MCF 10A (cell line): ENCODE data around the gene EXT2. TPM values are rescaled to one million over a fixed set of nuclear protein-coding genes. Genes with fewer than 3 reads are reported as not detected.

Experiments used
- BruUV-seq: library from RNA; stranded (reverse); fragments of 400-500 nt; replicated peaks from 2 replicates; lab custom pipeline; 2021; lab: Mats Ljungman, UMichigan
- CTCF ChIA-PET: fragments of 300-600 bp; sonication (Branson Sonifier 250); formaldehyde crosslinking; extraction: SDS; loops from one replicate; lab custom pipeline; 2021; ENCODE audit warnings: antibody characterized with exemption, inconsistent platforms; lab: Yijun Ruan, JAX
- POLR2A ChIA-PET: fragments of 300-600, 350-650 bp; sonication (Branson Sonifier 250); formaldehyde crosslinking; extraction: SDS; loops from one replicate; lab custom pipeline; 2020; ENCODE audit warnings: antibody characterized with exemption, inconsistent platforms; lab: Yijun Ruan, JAX
- DNase-seq: peaks from one replicate; pipeline ENCODE4 v3.0.0-alpha.2; 2018; ENCODE audit not compliant: unreplicated experiment
- H3K27ac Mint-ChIP-seq: one replicate; pipeline ENCODE4 v1.8.0; 2022; ENCODE audit warnings: mild to moderate bottlenecking, low read depth, mixed read lengths; ENCODE audit not compliant: unreplicated experiment
- H3K27me3 Mint-ChIP-seq: one replicate; pipeline ENCODE4 v1.8.0; 2022; ENCODE audit warnings: mixed read lengths; ENCODE audit not compliant: insufficient read depth, unreplicated experiment
- H3K36me3 Mint-ChIP-seq: one replicate; pipeline ENCODE4 v1.8.0; 2022; ENCODE audit warnings: mild to moderate bottlenecking, moderate library complexity, mixed read lengths; ENCODE audit not compliant: insufficient read depth, unreplicated experiment
- H3K4me1 Mint-ChIP-seq: one replicate; pipeline ENCODE4 v1.8.0; 2022; ENCODE audit warnings: mixed read lengths; ENCODE audit not compliant: insufficient read depth, unreplicated experiment
- H3K4me3 Mint-ChIP-seq: one replicate; pipeline ENCODE4 v1.8.0; 2022; ENCODE audit warnings: mild to moderate bottlenecking, moderate library complexity, mixed read lengths; ENCODE audit not compliant: unreplicated experiment
- H3K9me3 Mint-ChIP-seq: one replicate; pipeline ENCODE4 v1.8.0; 2022; ENCODE audit warnings: mixed read lengths; ENCODE audit not compliant: unreplicated experiment
- CTCF ChIP-seq: fragments of 200-600 bp; IDR thresholded peaks from one replicate; pipeline ENCODE4 v1.8.0; 2022; ENCODE audit warnings: antibody characterized with exemption, mild to moderate bottlenecking; ENCODE audit not compliant: unreplicated experiment
- intact Hi-C: fragments of 100-400 bp; cut with micrococcal nuclease; formaldehyde crosslinking; loops from 2 replicates; pipeline ENCODE4 v1.14.1; 2022
- total RNA-seq: library from RNA; stranded (reverse); gene quantifications from 2 replicates; pipeline ENCODE4 v1.2.3, GENCODE V29; 2022

EXT2 gene
- total RNA-seq, 1 experiment from 2014 or later = 73.1 TPM

DNA sequence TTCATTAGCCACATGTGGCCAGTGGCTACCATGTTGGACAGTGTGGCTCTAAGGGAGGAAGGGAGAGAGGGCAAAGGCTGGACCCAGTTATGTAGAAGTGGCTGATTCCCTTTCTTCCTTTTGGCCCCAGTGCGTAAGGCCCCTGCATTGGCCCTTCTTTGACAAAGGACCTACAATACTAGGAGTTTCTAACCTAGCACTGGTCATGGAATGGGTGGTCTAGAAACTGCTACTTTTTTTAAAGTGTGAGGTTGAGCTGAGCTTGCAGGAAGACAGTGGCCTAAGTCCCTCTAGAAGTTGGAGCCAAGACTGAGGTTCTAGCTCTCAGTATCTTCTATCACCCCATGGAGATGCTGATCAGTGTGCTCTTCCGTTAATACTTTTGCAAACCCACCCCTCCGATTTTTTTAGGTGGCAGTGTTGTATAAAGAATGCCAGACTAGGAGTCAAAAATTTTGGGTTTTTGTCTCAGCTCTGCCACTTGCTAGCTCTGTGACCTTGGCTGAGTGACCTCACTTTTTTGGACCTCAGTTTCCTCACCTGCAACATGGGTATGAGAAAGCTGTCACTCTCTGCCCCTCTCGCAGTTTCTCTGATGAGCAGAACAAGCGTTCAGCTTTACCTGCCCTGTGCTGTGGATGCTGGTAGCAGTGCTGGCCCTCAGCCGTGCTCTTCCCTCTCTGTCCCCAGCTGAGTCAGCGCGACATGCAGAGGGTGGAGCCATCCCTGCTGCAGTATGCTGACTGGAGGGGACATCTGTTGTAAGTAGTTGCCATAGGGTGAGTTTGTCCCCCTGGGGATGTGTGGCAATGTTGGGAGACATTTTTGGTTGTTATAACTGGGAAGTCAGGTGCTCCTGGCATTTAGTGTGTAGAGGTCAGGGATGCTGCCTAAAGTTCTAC is 22.5 kb upstream of the EXT2 start:
- peaks cover 6% of the 10 kb centered on the region for H3K36me3 Mint-ChIP-seq
- BruUV-seq = no TSS peak
- no peak overlapping the region for H3K27ac Mint-ChIP-seq
- no peak for DNase-seq
- POLR2A ChIA-PET = interaction anchor here (1.0 kb wide), 1 partner anchor 50 kb away, joined by 3 read pairs; no protein-coding TSS in a partner anchor
- no peak for TF ChIP-seq CTCF
- no peaks in the 10 kb centered on the region for H3K27me3 Mint-ChIP-seq
- intact Hi-C loops = no loop called here
- CTCF ChIA-PET = interaction anchor here (0.6 to 1.2 kb wide), 4 partner anchors 13 to 193 kb away, joined by 3 to 5 read pairs (median 4); no protein-coding TSS in a partner anchor
- no peaks in the 10 kb centered on the region for H3K9me3 Mint-ChIP-seq
- H3K4me1 Mint-ChIP-seq = no peaks in the 10 kb centered on the region
- H3K4me3 Mint-ChIP-seq = no peak overlapping the region

- no peak for DNase-seq
- CTCF ChIA-PET = interaction anchor here (0.6 to 1.1 kb wide), 4 partner anchors 12 to 809 kb away, joined by 3 to 7 read pairs (median 3); no protein-coding TSS in a partner anchor
- H3K27me3 Mint-ChIP-seq = no peaks in the 10 kb centered on the region
- POLR2A ChIA-PET = no interaction called here
- no peaks in the 10 kb centered on the region for H3K9me3 Mint-ChIP-seq
- no peak for TF ChIP-seq CTCF
- H3K4me1 Mint-ChIP-seq = no peaks in the 10 kb centered on the region
- no peak overlapping the region for H3K4me3 Mint-ChIP-seq
- intact Hi-C loops = no loop called here
- no peak overlapping the region for H3K27ac Mint-ChIP-seq
- no peaks in the 10 kb centered on the region for H3K36me3 Mint-ChIP-seq
- no TSS peak for BruUV-seq
These were observed 16.7 kb upstream of the EXT2 start for GRCh38 chr11:44078794-44079193.

- intact Hi-C loops = no loop called here
- POLR2A ChIA-PET = no interaction called here
- Mint-ChIP-seq H3K9me3 (no peaks in the 10 kb centered on the region), H3K4me3 (no peak overlapping the region), H3K4me1 (no peaks in the 10 kb centered on the region), H3K27ac (no peak overlapping the region), H3K36me3 (no peaks in the 10 kb centered on the region), H3K27me3 (no peaks in the 10 kb centered on the region)
- no TSS peak for BruUV-seq
- CTCF ChIA-PET = interaction anchor here (1.0 kb wide), 2 partner anchors 15 to 206 kb away, joined by 3 to 7 read pairs; no protein-coding TSS in a partner anchor
- DNase-seq = no peak
- TF ChIP-seq CTCF = no peak
These were observed 16.1 kb upstream of the EXT2 start for GRCh38 chr11:44079376-44079775.

DNA sequence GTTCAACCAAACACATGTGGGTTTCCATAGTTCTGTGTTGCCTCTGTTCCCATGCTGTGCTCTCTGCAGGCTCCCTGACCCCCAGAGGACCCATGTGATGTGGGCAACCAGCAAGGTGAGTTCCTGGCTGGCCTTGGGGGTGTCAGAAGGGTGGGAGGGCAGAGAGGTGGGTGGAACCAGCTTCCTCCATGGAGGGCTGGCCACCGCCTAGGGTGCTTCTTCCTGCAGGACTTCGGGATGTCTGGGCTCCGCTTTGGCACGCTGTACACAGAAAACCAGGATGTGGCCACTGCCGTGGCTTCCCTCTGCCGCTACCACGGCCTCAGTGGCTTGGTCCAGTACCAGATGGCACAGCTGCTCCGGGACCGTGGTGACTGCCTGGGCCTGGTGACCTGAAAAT is 14.5 kb upstream of the EXT2 start:
- TF ChIP-seq CTCF = no peak
- DNase-seq = no peak
- H3K36me3 Mint-ChIP-seq = no peaks in the 10 kb centered on the region
- H3K27me3 Mint-ChIP-seq = no peaks in the 10 kb centered on the region
- no peak overlapping the region for H3K4me3 Mint-ChIP-seq
- H3K9me3 Mint-ChIP-seq = peaks cover 7% of the 10 kb centered on the region
- no TSS peak for BruUV-seq
- no peak overlapping the region for H3K27ac Mint-ChIP-seq
- H3K4me1 Mint-ChIP-seq = no peaks in the 10 kb centered on the region
- intact Hi-C loops = no loop called here
- ChIA-PET POLR2A (no interaction called here), CTCF (interaction anchor here (1.2 kb wide), 2 partner anchors 11 to 15 kb away, joined by 3 to 5 read pairs; partner anchors contain the start of gene EXT2)
